Esophagus muscularis mucosa (tissue), 3 donors: ENCODE results near the gene NEU4.

Source experiments
- CTCF ChIP-seq, 3 experiments: fragments of 200-600 bp in 2 of 3; fragments of 450-650 bp in 1 of 3; sonication (generic) in 2 of 3; IDR thresholded peaks; one replicate each; pipeline ENCODE4 v1.5.1; 2017 to 2019; ENCODE audit warnings: antibody characterized with exemption in 3 of 3, mild to moderate bottlenecking in 2 of 3, moderate library complexity in 1 of 3
- POLR2A ChIP-seq: fragments of 450-650 bp; IDR thresholded peaks from one replicate; pipeline ENCODE4 v1.6.1; 2017; ENCODE audit warnings: antibody characterized with exemption, moderate library complexity, mild to moderate bottlenecking, low read depth

GRCh38 chr2:241797441-241798080, 11.4 kb upstream of the NEU4 start:
- TF ChIP-seq CTCF (IDR thresholded peaks at IDR 0.05): no peak
- no peak for TF ChIP-seq POLR2A
